ENCODE data around the gene GRM1.

- TF ChIP-seq, protein P1, sequence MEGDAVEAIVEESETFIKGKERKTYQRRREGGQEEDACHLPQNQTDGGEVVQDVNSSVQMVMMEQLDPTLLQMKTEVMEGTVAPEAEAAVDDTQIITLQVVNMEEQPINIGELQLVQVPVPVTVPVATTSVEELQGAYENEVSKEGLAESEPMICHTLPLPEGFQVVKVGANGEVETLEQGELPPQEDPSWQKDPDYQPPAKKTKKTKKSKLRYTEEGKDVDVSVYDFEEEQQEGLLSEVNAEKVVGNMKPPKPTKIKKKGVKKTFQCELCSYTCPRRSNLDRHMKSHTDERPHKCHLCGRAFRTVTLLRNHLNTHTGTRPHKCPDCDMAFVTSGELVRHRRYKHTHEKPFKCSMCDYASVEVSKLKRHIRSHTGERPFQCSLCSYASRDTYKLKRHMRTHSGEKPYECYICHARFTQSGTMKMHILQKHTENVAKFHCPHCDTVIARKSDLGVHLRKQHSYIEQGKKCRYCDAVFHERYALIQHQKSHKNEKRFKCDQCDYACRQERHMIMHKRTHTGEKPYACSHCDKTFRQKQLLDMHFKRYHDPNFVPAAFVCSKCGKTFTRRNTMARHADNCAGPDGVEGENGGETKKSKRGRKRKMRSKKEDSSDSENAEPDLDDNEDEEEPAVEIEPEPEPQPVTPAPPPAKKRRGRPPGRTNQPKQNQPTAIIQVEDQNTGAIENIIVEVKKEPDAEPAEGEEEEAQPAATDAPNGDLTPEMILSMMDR (conservative IDR thresholded peaks at IDR 0.05; ENCODE audit: low read depth, low read length) = no peak
- TF ChIP-seq CEBPB (IDR thresholded peaks at IDR 0.05; ENCODE audit: low read depth, low read length) = no peak
- no peak for TF ChIP-seq RFX5 (IDR thresholded peaks at IDR 0.05; ENCODE audit: low read depth, low read length)
- TF ChIP-seq POLR2A (IDR thresholded peaks at IDR 0.05; ENCODE audit: low read depth, low read length) = no peak
- no peak for TF ChIP-seq NFE2L2 (IDR thresholded peaks at IDR 0.05; ENCODE audit: low read depth, low read length)
- TF ChIP-seq BHLHE40 (IDR thresholded peaks at IDR 0.05; ENCODE audit: low read depth, low read length) = no peak
Measured at GRCh38 chr6:146240807-146241206, 211.9 kb downstream of the GRM1 start.

All from IMR-90 (cell line).